GM12878 (cell line): ENCODE data around the gene SPCS2.

Experiments
- JUNB ChIP-seq: IDR thresholded peaks from 2 replicates; pipeline ENCODE4 v1.6.1; 2016; ENCODE audit warnings: antibody characterized with exemption, mild to moderate bottlenecking
- RFX5 ChIP-seq: IDR thresholded peaks from 2 replicates; pipeline ENCODE4 v1.6.1; 2011; ENCODE audit warnings: low read depth, low read length, improper control_type of control experiment
- SIX5 ChIP-seq: IDR thresholded peaks from 2 replicates; pipeline ENCODE4 v1.6.1; 2011; ENCODE audit warnings: mild to moderate bottlenecking, low read depth, low read length, moderate library complexity; ENCODE audit not compliant: severe bottlenecking
- TCF3 ChIP-seq: IDR thresholded peaks from 2 replicates; pipeline ENCODE4 v1.6.1; 2012; ENCODE audit warnings: low read depth, mild to moderate bottlenecking, low read length, borderline replicate concordance; ENCODE audit not compliant: insufficient read depth
- TF ChIP-seq, protein P1 (sequence below), 3 experiments: IDR thresholded peaks in 2 of 3; conservative IDR thresholded peaks in 1 of 3; 2 replicates each; pipeline ENCODE4 v1.5.1; 2011; ENCODE audit warnings: low read depth in 3 of 3, low read length in 3 of 3, mild to moderate bottlenecking in 3 of 3, control low read depth in 2 of 3, moderate library complexity in 2 of 3, inconsistent platforms in 1 of 3, mixed read lengths in 1 of 3; ENCODE audit not compliant: control insufficient read depth in 2 of 3, insufficient read depth in 1 of 3; ENCODE audit errors: extremely low read depth in 1 of 3

DNA sequence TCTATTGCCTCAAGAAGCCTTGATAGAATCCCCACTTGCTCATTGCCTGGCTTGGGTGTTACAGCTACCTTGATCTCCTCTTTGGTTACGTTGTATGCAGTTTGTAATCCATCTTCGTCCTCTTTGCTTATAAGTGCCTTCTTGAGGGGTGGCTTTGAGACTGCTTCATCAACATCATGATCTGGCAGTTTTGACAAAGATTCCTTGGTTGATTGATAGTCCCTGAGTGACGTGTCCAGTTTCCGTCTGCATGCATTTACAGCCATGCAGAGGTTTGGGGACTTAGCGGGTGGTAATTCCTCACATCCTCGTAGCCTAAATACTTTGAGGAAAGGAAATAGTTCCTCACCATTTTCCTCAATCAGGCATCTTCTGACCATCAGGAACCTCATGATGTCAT, 62.8 kb downstream of the SPCS2 start:
- no peak for TF ChIP-seq SIX5
- TF ChIP-seq RFX5 = no peak
- TF ChIP-seq, protein P1, sequence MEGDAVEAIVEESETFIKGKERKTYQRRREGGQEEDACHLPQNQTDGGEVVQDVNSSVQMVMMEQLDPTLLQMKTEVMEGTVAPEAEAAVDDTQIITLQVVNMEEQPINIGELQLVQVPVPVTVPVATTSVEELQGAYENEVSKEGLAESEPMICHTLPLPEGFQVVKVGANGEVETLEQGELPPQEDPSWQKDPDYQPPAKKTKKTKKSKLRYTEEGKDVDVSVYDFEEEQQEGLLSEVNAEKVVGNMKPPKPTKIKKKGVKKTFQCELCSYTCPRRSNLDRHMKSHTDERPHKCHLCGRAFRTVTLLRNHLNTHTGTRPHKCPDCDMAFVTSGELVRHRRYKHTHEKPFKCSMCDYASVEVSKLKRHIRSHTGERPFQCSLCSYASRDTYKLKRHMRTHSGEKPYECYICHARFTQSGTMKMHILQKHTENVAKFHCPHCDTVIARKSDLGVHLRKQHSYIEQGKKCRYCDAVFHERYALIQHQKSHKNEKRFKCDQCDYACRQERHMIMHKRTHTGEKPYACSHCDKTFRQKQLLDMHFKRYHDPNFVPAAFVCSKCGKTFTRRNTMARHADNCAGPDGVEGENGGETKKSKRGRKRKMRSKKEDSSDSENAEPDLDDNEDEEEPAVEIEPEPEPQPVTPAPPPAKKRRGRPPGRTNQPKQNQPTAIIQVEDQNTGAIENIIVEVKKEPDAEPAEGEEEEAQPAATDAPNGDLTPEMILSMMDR (IDR thresholded peaks at IDR 0.05 in 2 of 3, conservative IDR thresholded peaks at IDR 0.05 in 1 of 3; ENCODE audit: control insufficient read depth in 2 of 3, extremely low read depth in 1 of 3, insufficient read depth in 1 of 3, low read depth in 3 of 3, low read length in 3 of 3) = no peak
- TF ChIP-seq JUNB = no peak
- TF ChIP-seq TCF3 = no peak
